CD4-positive, alpha-beta T cell treated with Interferon alpha-2 for 1 hour (primary cell): ENCODE results near the gene NYAP1.
"Not testable (repeated sequence)": the region's sequence is repeated elsewhere in the genome, so short reads cannot be mapped to it uniquely, and the experiment has no call there.

Source experiments
- DNase-seq, 2 donors: peaks; one replicate each; pipeline ENCODE4 v3.0.0-alpha.2; 2020 to 2022

Gene NYAP1

GRCh38 chr7:100484673-100485045 is 932 bp downstream of the NYAP1 start:
- no peak for DNase-seq

DNA sequence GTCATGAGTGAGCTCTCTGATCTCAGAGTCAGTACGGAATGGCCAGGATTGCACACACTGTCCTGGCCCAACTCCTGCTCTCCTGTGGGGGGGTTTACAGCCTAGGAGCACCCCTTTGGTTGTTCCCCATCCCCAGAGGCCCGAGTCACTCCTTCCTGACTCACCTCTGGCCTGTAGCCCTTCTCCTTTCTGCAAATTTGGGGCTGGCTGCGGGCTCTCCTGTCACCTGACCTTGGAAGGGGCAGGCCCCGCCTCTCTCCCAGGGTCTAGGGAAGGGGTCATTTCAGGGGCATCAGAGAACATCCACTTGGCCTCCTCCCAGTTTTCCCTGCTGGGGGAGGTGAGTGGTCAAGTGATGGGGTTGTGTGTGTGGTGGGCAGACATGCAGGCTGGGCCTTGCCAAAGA is 1.7 kb downstream of the NYAP1 start:
- no peak for DNase-seq

- no peak for DNase-seq
These were observed 2.4 kb downstream of the NYAP1 start for GRCh38 chr7:100486111-100486636.

GRCh38 chr7:100486753-100487446 is 3.2 kb downstream of the NYAP1 start:
- no peak for DNase-seq

- DNase-seq = no peak
These were observed 4.8 kb downstream of the NYAP1 start for GRCh38 chr7:100488333-100489095.

GRCh38 chr7:100489121-100489520 is 5.4 kb downstream of the NYAP1 start:
- no peak for DNase-seq

- DNase-seq = peak; percentile 40 to 52
These were observed 6.1 kb downstream of the NYAP1 start for GRCh38 chr7:100489824-100490223.

- DNase-seq = no peak
These were observed 6.9 kb downstream of the NYAP1 start for GRCh38 chr7:100490483-100491191.

DNA sequence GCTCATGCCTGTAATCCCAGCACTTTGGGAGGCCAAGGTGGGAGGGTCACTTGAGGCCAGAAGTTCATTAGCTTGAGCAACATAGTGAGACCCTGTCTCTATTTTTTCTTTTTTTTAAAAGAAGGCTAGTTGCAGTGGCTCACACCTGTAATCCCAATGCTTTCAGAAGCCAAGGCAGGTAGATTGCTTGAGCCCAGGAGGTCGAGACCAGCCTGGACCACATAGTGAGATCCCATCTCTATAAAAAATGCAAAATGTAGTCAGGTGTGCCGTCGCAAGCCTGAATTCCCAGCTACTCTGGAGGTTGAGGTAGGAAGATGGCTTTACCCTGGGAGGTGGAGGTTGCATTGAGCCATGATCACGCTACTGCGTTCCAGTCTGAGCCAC is 7.5 kb downstream of the NYAP1 start:
- DNase-seq = no peak

- no peak for DNase-seq
These were observed 9.2 kb downstream of the NYAP1 start for GRCh38 chr7:100492738-100493475.

DNA sequence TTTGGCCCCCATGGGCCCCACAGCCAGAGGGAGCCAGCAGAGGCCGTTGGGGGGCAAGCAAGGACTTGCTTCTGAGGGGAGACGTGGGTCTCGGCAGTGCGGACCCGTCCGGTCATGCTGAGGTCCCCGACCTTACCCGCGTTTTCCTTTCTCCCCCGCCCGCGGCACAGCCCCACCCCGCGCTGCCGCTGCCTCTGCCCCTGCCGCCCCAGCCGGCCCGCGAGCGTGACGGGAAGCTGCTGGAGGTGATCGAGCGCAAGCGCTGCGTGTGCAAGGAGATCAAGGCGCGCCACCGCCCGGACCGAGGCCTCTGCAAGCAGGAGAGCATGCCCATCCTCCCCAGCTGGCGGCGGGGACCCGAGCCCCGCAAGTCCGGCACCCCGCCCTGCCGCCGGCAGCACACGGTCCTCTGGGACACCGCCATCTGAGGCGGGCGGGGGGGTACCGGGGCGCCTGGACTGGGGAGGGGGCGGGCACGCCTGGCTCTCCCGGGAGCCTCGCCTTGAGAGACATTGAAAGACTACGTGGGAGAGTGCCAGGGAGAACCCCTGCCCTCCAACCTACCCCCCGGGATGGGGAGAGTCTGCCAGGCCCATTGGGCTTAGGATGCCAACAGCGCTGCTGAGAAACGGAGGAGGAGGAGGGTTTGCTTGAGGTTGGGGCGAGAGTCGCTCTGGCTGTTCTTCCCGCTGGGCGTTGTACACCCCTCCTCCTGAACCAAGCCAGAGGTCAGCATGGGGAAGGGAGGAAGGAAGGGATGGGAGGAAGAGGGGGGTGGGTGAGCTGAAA is 9.9 kb downstream of the NYAP1 start:
- peak; percentile 28 to 56 for DNase-seq

- no peak for DNase-seq
These were observed 12.8 kb downstream of the NYAP1 start for GRCh38 chr7:100496509-100496908.

DNA sequence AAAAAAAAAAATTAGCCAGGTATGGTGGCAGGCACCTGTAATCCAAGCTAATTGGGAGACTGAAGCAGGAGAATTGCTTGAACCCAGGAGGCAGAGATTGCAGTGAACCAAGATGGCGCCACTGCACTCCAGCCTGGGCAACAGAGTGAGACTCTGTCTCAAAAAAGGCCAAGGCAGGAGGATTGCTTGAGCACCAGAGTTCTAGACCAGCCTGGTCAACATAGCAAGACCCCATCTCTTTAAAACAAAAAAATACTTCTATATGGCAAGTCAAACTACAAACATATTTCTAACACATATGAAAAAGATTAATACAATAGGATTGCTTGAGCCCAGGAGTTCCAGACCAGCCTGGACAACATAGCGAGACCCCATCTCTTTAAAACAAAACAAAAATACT is 17.0 kb downstream of the NYAP1 start:
- not testable (repeated sequence) for DNase-seq

DNA sequence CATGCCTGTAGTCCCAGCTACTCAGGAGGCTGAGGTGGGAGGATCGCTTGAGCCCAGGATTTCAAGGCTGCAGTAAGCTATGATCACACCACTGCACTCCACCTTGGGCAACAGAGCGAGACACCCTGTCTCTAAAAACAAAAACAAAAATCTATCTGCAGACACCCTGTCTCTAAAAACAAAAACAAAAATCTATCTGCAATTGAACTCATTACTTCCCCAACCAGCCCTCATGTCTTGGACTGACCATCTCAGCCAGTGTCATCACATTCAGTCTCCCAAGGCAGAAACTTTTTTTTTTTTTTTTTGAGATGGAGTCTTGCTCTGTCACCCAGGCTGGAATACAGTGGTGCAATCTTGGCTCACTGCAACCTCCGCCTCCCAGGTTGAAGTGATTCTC is 20.3 kb downstream of the NYAP1 start:
- DNase-seq = not testable (repeated sequence)

DNA sequence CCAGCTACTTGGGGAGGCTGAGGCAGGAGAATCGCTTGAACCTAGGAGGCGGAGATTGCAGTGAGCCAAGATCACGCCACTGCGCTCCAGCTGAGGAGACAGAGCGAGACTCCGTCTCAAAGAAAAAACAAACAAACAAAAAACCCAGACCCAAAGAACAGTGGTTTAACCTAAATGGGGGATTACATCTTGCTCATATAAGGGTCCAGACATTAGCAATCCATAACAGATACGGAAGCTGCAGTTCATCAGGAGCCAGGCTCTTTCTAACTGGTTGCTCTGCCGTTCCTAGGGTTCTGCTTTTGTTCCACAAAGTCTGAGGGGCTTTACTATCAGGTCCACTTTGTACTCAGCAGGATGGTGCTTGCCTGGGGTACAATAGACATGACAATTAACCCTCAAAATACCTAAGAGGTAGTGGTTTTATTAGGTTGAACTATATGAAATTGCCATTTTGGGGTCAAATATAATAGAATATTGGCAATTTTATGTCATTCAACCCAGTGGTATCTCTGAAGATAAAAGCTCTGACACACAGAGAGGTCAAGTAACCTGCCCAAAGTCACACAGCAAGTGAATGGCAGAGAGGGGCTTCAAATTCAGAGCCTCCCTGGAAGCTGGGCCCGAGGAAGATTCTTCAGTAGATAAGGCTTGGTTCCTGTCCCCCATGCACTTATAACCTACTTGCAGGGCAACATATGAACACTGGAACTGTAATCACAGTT is 21.3 kb downstream of the NYAP1 start:
- DNase-seq = no peak

DNA sequence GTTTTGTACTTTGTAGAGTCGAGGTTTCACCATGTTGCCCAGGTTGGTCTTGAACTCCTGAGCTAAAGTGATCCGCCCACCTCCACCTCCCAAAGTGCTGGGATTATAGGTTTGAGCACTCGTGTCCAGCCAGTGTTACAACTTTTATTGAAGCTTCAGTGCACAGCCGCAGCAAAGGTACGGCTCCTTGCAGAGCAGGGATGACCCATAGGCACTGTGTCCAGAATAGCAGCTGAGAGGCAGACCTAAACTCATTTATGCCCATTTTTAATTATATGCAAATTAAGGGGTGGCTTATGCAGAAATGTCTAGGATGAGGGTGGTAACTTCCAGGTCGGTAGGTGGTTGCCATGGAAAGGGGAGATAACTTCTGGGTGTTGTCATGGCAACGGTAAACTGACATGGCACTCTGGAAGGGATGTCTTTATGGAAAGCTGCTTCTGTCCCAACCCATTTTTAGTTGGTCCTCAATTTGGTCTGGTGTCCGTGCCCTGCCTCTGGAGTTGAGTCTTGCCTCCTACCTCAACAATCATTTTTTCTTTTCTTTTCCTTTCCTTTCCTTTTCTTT is 22.7 kb downstream of the NYAP1 start:
- DNase-seq = no peak

GRCh38 chr7:100509231-100509630 is 25.5 kb downstream of the NYAP1 start:
- no peak for DNase-seq

DNA sequence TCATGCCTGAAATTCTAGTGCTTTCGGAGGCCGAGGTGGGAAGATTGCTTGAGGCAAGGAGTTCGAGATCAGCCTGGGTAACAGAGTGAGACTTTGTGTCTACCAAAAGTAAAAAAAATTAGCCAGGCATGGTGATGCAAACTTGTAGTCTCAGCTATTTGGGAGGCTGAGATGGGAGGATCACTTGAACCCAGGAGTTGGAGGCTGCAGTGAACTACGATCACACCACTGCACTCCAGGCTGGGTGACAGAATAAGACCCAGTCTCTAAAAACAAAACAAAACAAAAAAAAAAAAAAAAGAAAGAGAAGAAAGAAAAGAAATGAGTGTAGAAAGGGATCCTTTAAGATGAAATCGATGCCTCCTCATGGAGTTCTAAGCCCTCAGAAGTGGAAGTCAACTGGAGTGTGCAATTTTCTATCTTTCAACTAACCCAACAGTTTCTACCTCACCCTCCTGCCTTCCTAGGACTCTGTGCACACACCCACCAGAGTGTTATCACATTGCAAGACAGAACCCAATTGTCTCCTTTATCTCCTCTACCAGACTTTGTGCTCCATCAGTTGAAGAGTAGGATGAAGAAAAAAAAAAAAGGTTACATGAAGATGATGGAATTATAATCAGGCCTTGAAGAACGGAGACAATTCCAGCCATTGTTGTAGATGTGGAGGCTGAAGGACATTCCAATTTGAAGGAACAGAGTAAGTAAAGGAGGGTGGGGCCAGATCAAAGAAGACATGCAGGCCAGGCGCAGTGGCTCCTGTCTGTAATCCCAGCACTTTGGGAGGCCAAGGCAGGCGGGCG is 26.9 kb downstream of the NYAP1 start:
- DNase-seq = no peak

GRCh38 chr7:100513212-100513810 is 29.6 kb downstream of the NYAP1 start:
- DNase-seq = no peak

DNA sequence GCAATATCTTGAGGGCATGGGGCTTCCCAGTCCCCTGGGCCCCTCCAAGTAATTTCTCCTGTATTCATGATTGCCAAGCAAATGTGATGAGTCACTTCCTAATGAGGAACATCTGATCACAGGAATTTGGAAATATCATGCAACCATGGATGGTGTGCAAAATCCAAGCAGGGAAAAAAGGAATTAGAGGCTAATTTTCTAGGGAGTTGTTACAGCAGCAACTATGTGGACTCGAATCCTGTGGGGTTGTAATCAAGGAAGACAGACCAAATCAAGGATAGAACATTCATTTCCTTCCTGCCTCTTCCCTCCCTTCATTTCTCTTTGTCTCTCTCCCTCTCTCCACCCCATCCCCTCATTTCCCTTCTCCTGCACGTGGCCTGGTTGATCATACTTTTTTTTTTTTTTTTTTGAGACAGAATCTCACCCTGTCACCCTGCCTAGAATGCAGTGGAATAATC is 31.4 kb downstream of the NYAP1 start:
- no peak for DNase-seq
